ENCODE measurements around the gene ZNF629. TPM values are rescaled to one million over a fixed set of nuclear protein-coding genes. Genes with fewer than 3 reads are reported as not detected.

Gene ZNF629
- total and polyA plus RNA-seq, 8 donors = 4.5 to 8.6 (median 6.0) TPM

DNA sequence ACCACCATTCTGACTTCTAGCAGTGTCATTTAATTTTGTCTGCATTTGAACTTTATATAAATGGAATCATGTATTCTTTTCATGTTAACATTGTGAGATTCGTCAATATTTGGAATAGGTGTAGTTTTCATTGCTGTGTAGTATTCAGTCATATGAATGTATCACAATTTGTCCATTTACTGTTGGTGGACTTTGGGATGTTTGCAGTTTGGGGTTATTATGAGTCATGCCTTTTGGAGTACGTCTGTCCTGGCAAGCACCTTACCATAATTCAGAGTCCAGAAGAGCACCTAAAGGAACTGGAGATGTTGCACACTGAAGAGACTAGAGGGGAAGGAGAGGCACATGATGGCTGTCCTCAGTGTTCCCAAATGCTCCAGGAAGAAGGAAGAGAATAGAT, 41.9 kb downstream of the ZNF629 start:
- Histone ChIP-seq H3K4me1 (peaks cover 11 to 23% (median 12%) of the 10 kb centered on the region in 3 donors), H3K27ac (no peak overlapping the region)

DNA sequence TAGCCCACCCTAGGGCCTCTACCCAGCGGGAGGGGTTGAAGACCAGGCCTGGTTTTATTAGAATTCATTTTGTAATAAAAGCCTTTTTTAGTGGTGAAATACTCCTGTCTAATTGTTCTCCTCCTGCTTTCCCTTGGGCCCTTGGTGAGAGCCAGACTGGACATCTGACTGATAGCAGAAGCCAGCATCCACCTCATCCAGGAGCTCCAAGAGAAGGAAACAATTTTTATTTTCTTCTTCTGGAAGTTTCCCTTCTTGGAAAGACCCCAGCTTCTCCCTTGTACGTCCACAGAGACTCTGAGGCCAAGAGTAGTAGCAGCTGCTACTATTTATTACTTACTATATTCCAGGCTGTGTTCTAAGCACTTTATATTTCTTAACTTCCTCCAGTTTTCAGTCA, 42.8 kb downstream of the ZNF629 start:
- Histone ChIP-seq H3K4me1 (peaks cover 15 to 29% (median 16%) of the 10 kb centered on the region in 3 donors), H3K9me3 (no peaks in the 10 kb centered on the region), H3K4me3 (no peak overlapping the region), H3K27me3 (no peaks in the 10 kb centered on the region), H3K27ac (no peak overlapping the region), H3K36me3 (peaks cover 0 to 3% (median 0%) of the 10 kb centered on the region in 3 donors)
- TF ChIP-seq, protein P1, sequence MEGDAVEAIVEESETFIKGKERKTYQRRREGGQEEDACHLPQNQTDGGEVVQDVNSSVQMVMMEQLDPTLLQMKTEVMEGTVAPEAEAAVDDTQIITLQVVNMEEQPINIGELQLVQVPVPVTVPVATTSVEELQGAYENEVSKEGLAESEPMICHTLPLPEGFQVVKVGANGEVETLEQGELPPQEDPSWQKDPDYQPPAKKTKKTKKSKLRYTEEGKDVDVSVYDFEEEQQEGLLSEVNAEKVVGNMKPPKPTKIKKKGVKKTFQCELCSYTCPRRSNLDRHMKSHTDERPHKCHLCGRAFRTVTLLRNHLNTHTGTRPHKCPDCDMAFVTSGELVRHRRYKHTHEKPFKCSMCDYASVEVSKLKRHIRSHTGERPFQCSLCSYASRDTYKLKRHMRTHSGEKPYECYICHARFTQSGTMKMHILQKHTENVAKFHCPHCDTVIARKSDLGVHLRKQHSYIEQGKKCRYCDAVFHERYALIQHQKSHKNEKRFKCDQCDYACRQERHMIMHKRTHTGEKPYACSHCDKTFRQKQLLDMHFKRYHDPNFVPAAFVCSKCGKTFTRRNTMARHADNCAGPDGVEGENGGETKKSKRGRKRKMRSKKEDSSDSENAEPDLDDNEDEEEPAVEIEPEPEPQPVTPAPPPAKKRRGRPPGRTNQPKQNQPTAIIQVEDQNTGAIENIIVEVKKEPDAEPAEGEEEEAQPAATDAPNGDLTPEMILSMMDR (IDR thresholded peaks at IDR 0.05) = no peak
- FAIRE-seq (no peak), ATAC-seq (no peak), DNase-seq (no peak)
- intact Hi-C loops (cut with DNase I) = no loop called here
- WGBS, 2 donors = 85% methylated on average over 2 of the region's 2 CpGs

More for the DNA sequence above, 41.9 kb downstream of the ZNF629 start:
- FAIRE-seq (no peak), ATAC-seq (no peak), DNase-seq (no peak)
- intact Hi-C loops (cut with DNase I) = no loop called here
- no peaks in the 10 kb centered on the region for H3K36me3 ChIP-seq
- TF ChIP-seq, protein P1 (IDR thresholded peaks at IDR 0.05) = no peak
- no peaks in the 10 kb centered on the region for H3K9me3 ChIP-seq
- H3K27me3 ChIP-seq = no peaks in the 10 kb centered on the region
- 64 to 71% methylated on average over 2 of the region's 2 CpGs for WGBS, 2 donors
- no peak overlapping the region for H3K4me3 ChIP-seq

DNA sequence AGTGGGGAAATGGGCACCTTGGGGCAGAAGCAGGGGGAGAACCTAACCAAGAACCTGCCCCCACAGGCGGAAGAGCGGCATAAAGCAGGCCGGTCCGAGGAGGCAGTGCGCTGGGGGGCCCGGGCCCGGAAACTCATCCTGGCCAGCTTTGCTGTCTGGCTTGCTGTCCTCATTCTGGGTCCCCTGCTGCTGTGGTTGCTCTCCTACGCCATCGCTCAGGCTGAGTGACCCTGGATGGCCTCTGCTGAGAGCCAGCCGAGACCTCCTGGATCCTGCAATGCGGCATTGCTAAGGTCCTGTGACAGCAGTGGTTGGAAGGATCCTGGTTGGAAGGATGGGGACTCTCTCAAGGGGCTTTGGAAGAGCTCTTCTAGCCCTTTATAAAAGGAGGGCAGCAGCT, 43.3 kb downstream of the ZNF629 start:
- TF ChIP-seq, protein P1 (IDR thresholded peaks at IDR 0.05) = no peak
- FAIRE-seq = no peak
- H3K36me3 ChIP-seq = peaks cover 0 to 7% (median 3%) of the 10 kb centered on the region in 3 donors

DNA sequence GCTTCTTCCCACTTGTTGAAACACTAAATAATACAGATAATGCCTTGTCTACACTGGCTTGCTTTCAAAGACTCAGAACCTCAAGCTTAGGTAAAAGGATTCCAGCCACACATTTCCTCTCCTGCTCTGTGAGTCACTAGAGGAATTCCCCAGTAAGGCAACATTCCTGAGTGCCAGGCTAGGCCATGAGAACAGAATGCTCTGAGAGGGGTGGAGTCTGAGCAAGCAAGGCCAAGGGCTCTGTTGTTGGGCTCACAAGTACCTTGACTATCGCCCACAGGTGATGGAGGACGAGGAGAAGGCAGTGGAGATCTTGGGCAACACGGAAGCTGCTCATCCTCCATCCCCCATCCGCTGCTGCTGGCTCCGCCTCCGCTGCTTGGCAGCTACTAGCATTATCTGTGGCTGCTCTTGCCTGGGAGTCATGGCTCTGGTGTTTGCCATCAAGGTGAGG, 45.5 kb downstream of the ZNF629 start:
- WGBS, 2 donors = 74 to 81% methylated on average over 6 of the region's 6 CpGs
- TF ChIP-seq, protein P1 (IDR thresholded peaks at IDR 0.05) = no peak
- H3K9me3 ChIP-seq = no peaks in the 10 kb centered on the region
- intact Hi-C loops (cut with DNase I) = no loop called here
- peaks cover 7 to 30% (median 23%) of the 10 kb centered on the region in 3 donors for H3K36me3 ChIP-seq
- H3K27me3 ChIP-seq = no peaks in the 10 kb centered on the region
- peak overlapping the region; percentile 57 to 91 (median 72) for H3K27ac ChIP-seq
- DNase-seq (peak in 4 of 6 donors; percentile 53 to 69 (median 63)), ATAC-seq (peak; percentile 62 to 83 (median 76)), FAIRE-seq (no peak)
- H3K4me3 ChIP-seq = peak overlapping the region in 1 of 4 donors; percentile 28
- peaks cover 12 to 26% (median 16%) of the 10 kb centered on the region in 3 donors for H3K4me1 ChIP-seq

More for the DNA sequence above, 43.3 kb downstream of the ZNF629 start:
- no peak for DNase-seq
- peak overlapping the region in 1 of 4 donors; percentile 8 for H3K27ac ChIP-seq
- H3K27me3 ChIP-seq = no peaks in the 10 kb centered on the region
- no peak for ATAC-seq
- WGBS, 2 donors = 92 to 98% methylated on average over 11 of the region's 11 CpGs
- intact Hi-C loops (cut with DNase I) = no loop called here
- H3K4me1 ChIP-seq = peaks cover 15 to 29% (median 16%) of the 10 kb centered on the region in 3 donors
- H3K9me3 ChIP-seq = no peaks in the 10 kb centered on the region
- no peak overlapping the region for H3K4me3 ChIP-seq

Measured in pancreas (tissue), 10 donors.